ENCODE data around the gene AFDN. TPM values are rescaled to one million over a fixed set of nuclear protein-coding genes. Genes with fewer than 3 reads are reported as not detected.

AFDN gene
- polyA plus RNA-seq, 1 of the 3 experiments (the other 2 are of a cell fraction), result 25.1 TPM

- Histone ChIP-seq H3K4me2 (no peak overlapping the region), H3K9ac (no peak overlapping the region)
- no peak for TF ChIP-seq MAX (IDR thresholded peaks at IDR 0.05; ENCODE audit: low read depth)
- no peak for TF ChIP-seq FOXJ3 (CRISPR knock-in tag; IDR thresholded peaks at IDR 0.05)
- no peak for TF ChIP-seq USF2 (IDR thresholded peaks at IDR 0.05; ENCODE audit: borderline replicate concordance, low read depth, low read length)
- TF ChIP-seq REST (IDR thresholded peaks at IDR 0.05; ENCODE audit: low read depth, low read length), result no peak
- no peak for TF ChIP-seq GABPA (IDR thresholded peaks at IDR 0.05; ENCODE audit: low read depth)
- no peak for TF ChIP-seq CHD2 (IDR thresholded peaks at IDR 0.05; ENCODE audit: low read length, partially characterized antibody)
- no peak for TF ChIP-seq EP300 (IDR thresholded peaks at IDR 0.05; ENCODE audit: borderline replicate concordance in 1 of 2, low read depth in 1 of 2, low read length in 1 of 2)
- no peak for TF ChIP-seq YY1 (IDR thresholded peaks at IDR 0.05; ENCODE audit: low read depth)
- TF ChIP-seq RCOR1 (IDR thresholded peaks at IDR 0.05; ENCODE audit: low read length), result no peak
- no peak for TF ChIP-seq MEF2A (IDR thresholded peaks at IDR 0.05; ENCODE audit: borderline replicate concordance, low read depth)
- no peak for TF ChIP-seq TCF12 (IDR thresholded peaks at IDR 0.05)
- no peak for TF ChIP-seq JUND (IDR thresholded peaks at IDR 0.05)
- TF ChIP-seq FOXM1 (IDR thresholded peaks at IDR 0.05; ENCODE audit: low read depth), result no peak
Measured at GRCh38 chr6:167993169-167993568, 166.5 kb downstream of the AFDN start.

GRCh38 chr6:167993831-167994230 lies 167.1 kb downstream of the AFDN start:
- no peak overlapping the region for H3K27ac ChIP-seq (ENCODE audit: low read depth in 2 of 2, low read length in 1 of 2)
- WGBS (ENCODE audit: low lambda C conversion rate), result 70% methylated on average over 11 of the region's 11 CpGs
- POLR2A ChIA-PET, result no interaction called here

More at GRCh38 chr6:167993169-167993568, 166.5 kb downstream of the AFDN start:
- Histone ChIP-seq H3K27me3 (ENCODE audit: insufficient read depth) (no peaks in the 10 kb centered on the region), H3K27ac (ENCODE audit: low read depth in 2 of 2, low read length in 1 of 2) (no peak overlapping the region), H2AFZ (ENCODE audit: low read depth) (no peak overlapping the region), H3K9me2 (no peaks in the 10 kb centered on the region), H3K4me1 (ENCODE audit: control insufficient read depth in 1 of 2, insufficient read depth in 2 of 2, low read depth in 1 of 2, low read length in 1 of 2) (no peaks in the 10 kb centered on the region; a peak in 1 of 4 replicates), H3K4me3 (ENCODE audit: low read depth in 2 of 2, low read length in 1 of 2) (no peak overlapping the region), H3K9me3 (no peaks in the 10 kb centered on the region), H3K79me2 (ENCODE audit: insufficient read depth) (no peaks in the 10 kb centered on the region), H3K36me3 (replicated peaks in 1 of 2; ENCODE audit: control insufficient read depth in 1 of 2, insufficient read depth in 2 of 2, low read length in 1 of 2) (no peaks in the 10 kb centered on the region), H4K20me1 (ENCODE audit: insufficient read depth) (no peaks in the 10 kb centered on the region), H3F3A (replicated peaks; ENCODE audit: insufficient read depth) (no peaks in the 10 kb centered on the region)
- WGBS (ENCODE audit: low lambda C conversion rate), result 82% methylated on average over 16 of the region's 16 CpGs
- ChIA-PET CTCF (no interaction called here), POLR2A (no interaction called here)
- DNase-seq, result no peak

More at GRCh38 chr6:167993831-167994230, 167.1 kb downstream of the AFDN start:
- no peak for DNase-seq
- Histone ChIP-seq H3K27me3 (ENCODE audit: insufficient read depth) (no peaks in the 10 kb centered on the region), H4K20me1 (ENCODE audit: insufficient read depth) (no peaks in the 10 kb centered on the region), H3K9me3 (no peaks in the 10 kb centered on the region), H3K9me2 (no peaks in the 10 kb centered on the region), H3K4me3 (ENCODE audit: low read depth in 2 of 2, low read length in 1 of 2) (no peak overlapping the region), H3K4me1 (ENCODE audit: control insufficient read depth in 1 of 2, insufficient read depth in 2 of 2, low read depth in 1 of 2, low read length in 1 of 2) (no peaks in the 10 kb centered on the region; a peak in 1 of 4 replicates), H2AFZ (ENCODE audit: low read depth) (no peak overlapping the region), H3F3A (replicated peaks; ENCODE audit: insufficient read depth) (no peaks in the 10 kb centered on the region), H3K79me2 (ENCODE audit: insufficient read depth) (no peaks in the 10 kb centered on the region), H3K36me3 (replicated peaks in 1 of 2; ENCODE audit: control insufficient read depth in 1 of 2, insufficient read depth in 2 of 2, low read length in 1 of 2) (no peaks in the 10 kb centered on the region), H3K9ac (no peak overlapping the region), H3K4me2 (no peak overlapping the region)
- no peak for TF ChIP-seq RAD21 (IDR thresholded peaks at IDR 0.05; ENCODE audit: low read length)
- TF ChIP-seq GATA2 (CRISPR knock-in tag; IDR thresholded peaks at IDR 0.05), result no peak
- no peak for TF ChIP-seq MAX (IDR thresholded peaks at IDR 0.05; ENCODE audit: low read depth)
- TF ChIP-seq ZBTB33 (IDR thresholded peaks at IDR 0.05; ENCODE audit: borderline replicate concordance, low read depth), result no peak
- TF ChIP-seq EP300 (IDR thresholded peaks at IDR 0.05; ENCODE audit: borderline replicate concordance in 1 of 2, low read depth in 1 of 2, low read length in 1 of 2), result no peak
- TF ChIP-seq NFIC (IDR thresholded peaks at IDR 0.05; ENCODE audit: borderline replicate concordance), result no peak
- no peak for TF ChIP-seq USF2 (IDR thresholded peaks at IDR 0.05; ENCODE audit: borderline replicate concordance, low read depth, low read length)
- no peak for TF ChIP-seq TCF12 (IDR thresholded peaks at IDR 0.05)
- TF ChIP-seq IRF3 (IDR thresholded peaks at IDR 0.05; ENCODE audit: low read depth, low read length), result no peak
- TF ChIP-seq EZH2phosphoT487 (IDR thresholded peaks at IDR 0.05; ENCODE audit: borderline replicate concordance, low read depth), result no peak
- CTCF ChIA-PET, result no interaction called here
